A673 (cell line): ENCODE measurements around the gene EXD3.

Source experiments
- CTCF ChIP-seq: fragments of 300-800, 200-600 bp; sonication (generic); conservative IDR thresholded peaks from 2 replicates; pipeline ENCODE4 v1.5.1; 2017; ENCODE audit warnings: low read depth, mild to moderate bottlenecking, antibody characterized with exemption, low read length, moderate library complexity, mixed read lengths
- EZH2 ChIP-seq: fragments of 200-600 bp; sonication (generic); IDR thresholded peaks from 2 replicates; pipeline ENCODE4 v1.6.1; 2017; ENCODE audit warnings: borderline replicate concordance, low read depth, mild to moderate bottlenecking, mixed read lengths, antibody characterized with exemption, low read length; ENCODE audit not compliant: poor library complexity, severe bottlenecking

- TF ChIP-seq CTCF (no peak), EZH2 (no peak)
Measured at GRCh38 chr9:137457406-137458193, 34.6 kb upstream of the EXD3 start.
